H1 (cell line): Measurements from ENCODE around the gene NR2F1-AS1. TPM values are rescaled to one million over a fixed set of nuclear protein-coding genes. Genes with fewer than 3 reads are reported as not detected.

Source experiments
- BACH1 ChIP-seq: IDR thresholded peaks from 2 replicates; pipeline ENCODE4 v1.6.1; 2012; ENCODE audit warnings: low read length, improper control_type of control experiment
- EZH2 ChIP-seq: fragments of 200-600 bp; sonication (generic); IDR thresholded peaks from 2 replicates; pipeline ENCODE4 v1.7.1; 2012; ENCODE audit warnings: low read depth, mild to moderate bottlenecking, moderate library complexity, low read length, inconsistent platforms; ENCODE audit not compliant: severe bottlenecking
- KDM5A ChIP-seq: fragments of 200-600 bp; IDR thresholded peaks from 2 replicates; pipeline ENCODE4 v1.7.1; 2012; ENCODE audit warnings: mild to moderate bottlenecking, low read length, inconsistent platforms, mixed read lengths
- polyA plus RNA-seq, 7 experiments: library from polyadenylated mRNA; depleted of rRNA in 3 of 7; stranded (reverse) in 5 of 7; unstranded in 2 of 7; fragments of >200 nt in 5 of 7; fragments of 200-250 nt in 2 of 7; gene quantifications; 1 replicate in 5 of 7; 2 replicates in 1 of 7; 4 replicates in 1 of 7; pipeline versions ENCODE4 v1.2.1 to v1.2.3, GENCODE V29; 2011 to 2013; ENCODE audit warnings: missing spikeins in 2 of 7, mixed read lengths in 2 of 7
- total RNA-seq: library from RNA; stranded (reverse); fragmentation: NEBNext Ultra II Directional; extraction: Animal tissue kit (Norgen Biotek cat#: 25700); gene quantifications from 2 replicates; pipeline ENCODE4 v1.2.1, GENCODE V29; 2021

Gene NR2F1-AS1
- total and polyA plus RNA-seq, 2 of the 8 experiments (the other 6 are each of a cell fraction or from before 2014, with no cell fraction given) = 1.6 to 5.6 TPM

- no peak for TF ChIP-seq KDM5A
- no peak for TF ChIP-seq BACH1
- TF ChIP-seq EZH2 = peak; percentile 26
- TF ChIP-seq, all 59 proteins: peak for 2
Observed at GRCh38 chr5:93616538-93617174, 35.6 kb upstream of the NR2F1-AS1 start (continued).
